ENCODE measurements around the gene RAB31. TPM values are rescaled to one million over a fixed set of nuclear protein-coding genes. Genes with fewer than 3 reads are reported as not detected.

RAB31 gene
- total RNA-seq, 6 donors from 2014 or later, result 40.3 to 128 (median 95.8) TPM

DNA sequence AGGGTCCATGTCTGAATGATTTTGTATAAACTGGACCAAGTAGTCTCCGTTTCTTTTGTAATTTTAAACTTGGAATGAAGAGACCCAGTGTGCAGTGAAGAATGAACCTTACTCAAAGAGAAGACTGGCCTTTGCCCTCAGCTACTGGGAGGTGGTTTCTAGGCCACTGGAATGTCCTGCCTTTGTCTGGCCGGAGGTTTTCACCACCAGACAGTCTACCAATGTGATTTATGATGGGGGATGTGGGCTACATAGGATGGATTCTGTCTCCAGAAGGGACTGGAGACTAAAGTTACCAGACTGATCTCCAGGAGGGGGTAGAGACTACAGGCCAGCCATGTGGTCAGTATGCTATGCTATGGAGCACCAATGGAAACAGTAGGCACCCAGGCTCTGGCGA is 42.8 kb upstream of the RAB31 start:
- no peak overlapping the region for H3K4me3 ChIP-seq
- H3K27ac ChIP-seq, result no peak overlapping the region
- no peak for ATAC-seq (ENCODE audit: low FRiP score in 2 of 2)
- no peaks in the 10 kb centered on the region for H3K36me3 ChIP-seq
- H3K4me1 ChIP-seq, result no peaks in the 10 kb centered on the region
- 83 to 90% methylated on average over 3 of the region's 3 CpGs for WGBS, 2 donors
- no peak for DNase-seq
- H3K27me3 ChIP-seq, result no peaks in the 10 kb centered on the region
- H3K9me3 ChIP-seq, result no peaks in the 10 kb centered on the region
- TF ChIP-seq EP300 (IDR thresholded peaks at IDR 0.05), result no peak
- TF ChIP-seq POLR2A (IDR thresholded peaks at IDR 0.05), result no peak
- TF ChIP-seq CTCF (IDR thresholded peaks at IDR 0.05), result no peak
- TF ChIP-seq POLR2AphosphoS5 (IDR thresholded peaks at IDR 0.05), result no peak

DNA sequence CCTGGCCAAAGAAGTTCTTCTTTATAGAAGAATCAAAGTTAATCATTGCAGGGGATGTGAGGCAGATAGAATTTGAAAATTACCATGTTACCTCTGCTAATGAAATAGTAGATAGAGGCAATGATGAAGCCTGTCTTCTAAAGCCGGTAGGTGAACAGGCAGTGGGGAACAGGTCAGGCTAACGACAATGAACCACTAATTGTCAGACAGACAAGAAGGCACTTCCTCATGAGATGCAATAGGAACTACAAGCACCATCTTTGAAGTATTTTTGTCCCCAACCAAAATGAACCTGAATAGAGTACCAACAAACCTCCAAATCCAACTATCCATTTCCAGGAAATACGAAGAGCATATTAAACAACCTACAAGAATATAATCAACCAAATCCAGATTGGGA is 41.6 kb upstream of the RAB31 start:
- no peaks in the 10 kb centered on the region for H3K36me3 ChIP-seq
- 89 to 90% methylated on average over 3 of the region's 3 CpGs for WGBS, 2 donors
- DNase-seq (no peak), ATAC-seq (ENCODE audit: low FRiP score in 2 of 2) (no peak)
- no peaks in the 10 kb centered on the region for H3K9me3 ChIP-seq
- no peak overlapping the region for H3K27ac ChIP-seq
- TF ChIP-seq POLR2A (IDR thresholded peaks at IDR 0.05) (no peak), CTCF (IDR thresholded peaks at IDR 0.05) (no peak), POLR2AphosphoS5 (IDR thresholded peaks at IDR 0.05) (no peak), EP300 (IDR thresholded peaks at IDR 0.05) (no peak)
- H3K27me3 ChIP-seq, result no peaks in the 10 kb centered on the region
- H3K4me1 ChIP-seq, result no peaks in the 10 kb centered on the region
- no peak overlapping the region for H3K4me3 ChIP-seq

- no peak for ATAC-seq (ENCODE audit: low FRiP score in 2 of 2)
- TF ChIP-seq POLR2A (IDR thresholded peaks at IDR 0.05) (no peak), POLR2AphosphoS5 (IDR thresholded peaks at IDR 0.05) (no peak), EP300 (IDR thresholded peaks at IDR 0.05) (no peak), CTCF (IDR thresholded peaks at IDR 0.05) (no peak)
- Histone ChIP-seq H3K36me3 (no peaks in the 10 kb centered on the region), H3K27ac (no peak overlapping the region), H3K9me3 (no peaks in the 10 kb centered on the region), H3K4me1 (peaks cover 0 to 15% (median 4%) of the 10 kb centered on the region in 4 donors), H3K27me3 (no peaks in the 10 kb centered on the region), H3K4me3 (no peak overlapping the region)
- DNase-seq, result no peak
- WGBS, 2 donors, result 99 to 100% methylated on average over 3 of the region's 3 CpGs
Measured at GRCh38 chr18:9669016-9669415, 39.1 kb upstream of the RAB31 start.

DNA sequence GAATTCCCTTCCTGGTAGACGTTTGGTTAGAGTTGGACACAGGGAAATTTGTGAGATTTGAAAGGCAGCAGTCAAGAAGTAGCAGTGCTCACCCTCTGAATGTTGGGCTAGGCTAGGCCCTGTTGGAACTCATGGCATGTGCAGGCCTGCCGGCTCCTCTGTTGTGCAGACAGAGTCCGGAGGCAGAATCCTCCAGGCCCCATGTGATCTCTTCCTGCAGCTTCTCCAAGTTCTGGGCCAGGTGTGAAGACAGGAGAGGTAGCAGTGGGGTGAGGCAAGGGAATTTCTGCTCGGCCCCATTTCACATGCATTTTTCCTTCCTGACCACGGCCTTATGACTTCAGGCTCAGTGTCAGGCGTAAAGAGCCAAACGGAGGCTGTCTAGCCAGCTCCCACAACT is 36.9 kb upstream of the RAB31 start:
- Histone ChIP-seq H3K27me3 (no peaks in the 10 kb centered on the region), H3K36me3 (no peaks in the 10 kb centered on the region), H3K27ac (no peak overlapping the region), H3K9me3 (no peaks in the 10 kb centered on the region), H3K4me3 (no peak overlapping the region), H3K4me1 (peaks cover 0 to 15% (median 4%) of the 10 kb centered on the region in 4 donors)
- DNase-seq, result no peak
- 82 to 88% methylated on average over 6 to 7 of the region's 7 CpGs for WGBS, 2 donors
- ATAC-seq (ENCODE audit: low FRiP score in 2 of 2), result no peak
- TF ChIP-seq POLR2A (IDR thresholded peaks at IDR 0.05), result no peak
- TF ChIP-seq CTCF (IDR thresholded peaks at IDR 0.05), result no peak
- TF ChIP-seq POLR2AphosphoS5 (IDR thresholded peaks at IDR 0.05), result no peak
- TF ChIP-seq EP300 (IDR thresholded peaks at IDR 0.05), result no peak

Data from upper lobe of left lung (tissue), 6 donors.